K562 (cell line): ENCODE measurements around the gene CALY. TPM values are rescaled to one million over a fixed set of nuclear protein-coding genes. Genes with fewer than 3 reads are reported as not detected.

Experiments used
- ATAC-seq: fragments of 200-7000 bp; cut with Tn5 transposase; 3 replicates; pipeline ENCODE4 v1.9.1; 2020; ENCODE audit warnings: moderate library complexity
- BruUV-seq: library from RNA; stranded (reverse); fragments of 400-500 nt; replicated peaks from 2 replicates; lab custom pipeline; 2021; lab: Mats Ljungman, UMichigan
- CTCF ChIA-PET: fragments of 300-600 bp; formaldehyde crosslinking; extraction: SDS; loops from one replicate; lab custom pipeline; 2021; ENCODE audit warnings: low intra/inter-chr PET ratio; lab: Yijun Ruan, JAX
- POLR2A ChIA-PET: fragments of 300-600, 350-650 bp; sonication (Branson Sonifier 250); formaldehyde crosslinking; extraction: SDS; loops from one replicate; lab custom pipeline; 2021; ENCODE audit warnings: antibody characterized with exemption, inconsistent platforms; lab: Yijun Ruan, JAX
- DNase-seq, 4 experiments: peaks; one replicate each; pipeline versions ENCODE4 v3.0.0 to v3.0.0-alpha.2; 2011 to 2018; ENCODE audit warnings: low spot score in 3 of 4, mixed read lengths in 3 of 4; ENCODE audit errors: extremely low read depth in 1 of 4
- FAIRE-seq: peaks from 2 replicates; lab custom pipeline; 2011; peaks lifted over from hg19 to GRCh38; lab: Jason Lieb, UNC
- H2AFZ ChIP-seq: 2 replicates; pipeline ENCODE4 v1.6.0; 2011; ENCODE audit warnings: low read depth, low read length, control low read depth, inconsistent platforms
- H3K27ac ChIP-seq: fragments of 200-600 bp; 3 replicates; pipeline ENCODE4 v1.8.0; 2011; ENCODE audit warnings: low read depth, mild to moderate bottlenecking, control low read depth, inconsistent platforms, low read length, moderate library complexity, mixed read lengths; ENCODE audit errors: extremely low read depth
- H3K27me3 ChIP-seq, 2 experiments: fragments of 300-600 bp in 1 of 2; 2 replicates in 1 of 2; 3 replicates in 1 of 2; pipeline versions ENCODE4 v1.6.0 to v1.8.0; 2011; ENCODE audit warnings: inconsistent platforms in 2 of 2, low read length in 2 of 2, mild to moderate bottlenecking in 1 of 2, mixed read lengths in 1 of 2, moderate library complexity in 1 of 2; ENCODE audit not compliant: control insufficient read depth in 2 of 2, insufficient read depth in 2 of 2
- H3K36me3 ChIP-seq: fragments of 300-600 bp; 3 replicates; pipeline ENCODE4 v1.8.0; 2011; ENCODE audit warnings: mild to moderate bottlenecking, low read length, inconsistent platforms; ENCODE audit not compliant: control insufficient read depth, insufficient read depth
- H3K4me1 ChIP-seq, 2 experiments: fragments of 200-600 bp in 1 of 2; replicated peaks in 1 of 2; 2 replicates in 1 of 2; 3 replicates in 1 of 2; pipeline versions ENCODE4 v1.5.1 to v1.8.0; 2011; ENCODE audit warnings: inconsistent platforms in 2 of 2, low read length in 2 of 2, mild to moderate bottlenecking in 1 of 2, mixed read lengths in 1 of 2, moderate library complexity in 1 of 2; ENCODE audit not compliant: control insufficient read depth in 2 of 2, insufficient read depth in 2 of 2
- H3K4me2 ChIP-seq: 2 replicates; pipeline ENCODE4 v1.6.1; 2011; ENCODE audit warnings: low read length, control low read depth, inconsistent platforms, mixed read lengths; ENCODE audit not compliant: insufficient read depth
- H3K4me3 ChIP-seq: fragments of 200-600 bp; sonication (generic), shearing (Covaris generic); 2 replicates; pipeline ENCODE4 v1.5.1; 2016; ENCODE audit warnings: control low read depth, inconsistent platforms
- H3K79me2 ChIP-seq: fragments of 200-600 bp; 3 replicates; pipeline ENCODE4 v1.8.0; 2011; ENCODE audit warnings: low read length, inconsistent platforms; ENCODE audit not compliant: control insufficient read depth, insufficient read depth
- H3K9ac ChIP-seq, 2 experiments: 2 replicates each; pipeline versions ENCODE4 v1.6.0 to v1.6.1; 2011; ENCODE audit warnings: low read depth in 2 of 2, low read length in 2 of 2, control low read depth in 1 of 2, inconsistent platforms in 1 of 2, mild to moderate bottlenecking in 1 of 2, mixed read lengths in 1 of 2; ENCODE audit not compliant: insufficient read depth in 1 of 2
- H3K9me1 ChIP-seq: one replicate; pipeline ENCODE4 v1.6.0; 2011; ENCODE audit warnings: inconsistent platforms, mild to moderate bottlenecking, low read length, moderate library complexity; ENCODE audit not compliant: control insufficient read depth, insufficient read depth
- H3K9me3 ChIP-seq: replicated peaks from 2 replicates; pipeline ENCODE4 v1.5.1; 2011; ENCODE audit warnings: low read depth, low read length, inconsistent platforms; ENCODE audit not compliant: control insufficient read depth, insufficient read depth
- H4K20me1 ChIP-seq: replicated peaks from 2 replicates; pipeline ENCODE4 v1.6.1; 2011; ENCODE audit warnings: low read length, inconsistent platforms, mixed read lengths; ENCODE audit not compliant: control insufficient read depth, insufficient read depth
- ESRRB ChIP-seq: fragments of 250-450 bp; sonication (Bioruptor Pico); IDR thresholded peaks from 2 replicates; pipeline ENCODE4 v1.5.0; 2020; ENCODE audit warnings: mild to moderate bottlenecking, moderate library complexity, borderline replicate concordance
- GABPA ChIP-seq: fragments of 200-800 bp; sonication (Bioruptor generic); conservative IDR thresholded peaks from 2 replicates; pipeline ENCODE4 v1.6.1; 2016; ENCODE audit warnings: low read depth, missing genetic modification characterization, missing compliant biosample characterization
- HEY1 ChIP-seq: fragments of 250-450 bp; sonication (Bioruptor Pico); IDR thresholded peaks from 2 replicates; pipeline ENCODE4 v1.5.0; 2020; ENCODE audit warnings: mild to moderate bottlenecking, moderate library complexity, borderline replicate concordance
- IRF2 ChIP-seq: sonication (generic); formaldehyde crosslinking; IDR thresholded peaks from 2 replicates; pipeline ENCODE4 v1.8.1; 2022; ENCODE audit warnings: mild to moderate bottlenecking, missing genetic modification reagents
- TFAP4 ChIP-seq: sonication (generic); formaldehyde crosslinking; IDR thresholded peaks from 2 replicates; pipeline ENCODE4 v1.8.0; 2022; ENCODE audit warnings: missing genetic modification reagents, mild to moderate bottlenecking, moderate library complexity, borderline replicate concordance
- ZBTB7A ChIP-seq: IDR thresholded peaks from 2 replicates; pipeline ENCODE4 v1.6.1; 2011; ENCODE audit warnings: low read depth, mild to moderate bottlenecking, low read length, moderate library complexity, borderline replicate concordance; ENCODE audit not compliant: control insufficient read depth
- ZNF280A ChIP-seq: fragments of 450-650 bp; IDR thresholded peaks from 2 replicates; pipeline ENCODE4 v1.6.1; 2018; ENCODE audit warnings: mild to moderate bottlenecking, low read depth; ENCODE audit not compliant: partially characterized antibody
- WGBS: fragments of 100-300 bp; shearing (Covaris generic); methylation state at CpG from one replicate; pipeline ENCODE4 v1.1.6; 2016; ENCODE audit warnings: low coverage, mixed read lengths; ENCODE audit not compliant: insufficient coverage; ENCODE audit errors: missing lambda C conversion rate; 5-methylcytosine and 5-hydroxymethylcytosine counted together
- in situ Hi-C: fragments of 300-500 bp; cut with MboI; formaldehyde crosslinking; loops from 4 replicates; pipeline ENCODE4 v1.15.0; 2018; ENCODE audit warnings: inconsistent platforms, mixed read lengths
- intact Hi-C: fragments of 100-400 bp; cut with micrococcal nuclease; formaldehyde crosslinking; loops from 2 replicates; pipeline ENCODE4 v1.14.2; 2022
- polyA plus RNA-seq, 8 experiments: library from polyadenylated mRNA; depleted of rRNA in 4 of 8; stranded (reverse) in 5 of 8; unstranded in 3 of 8; fragments of >200 nt; fragmentation: Nextera tagmentation in 2 of 8; fragmentation: Illumina TruSeq in 1 of 8; extraction: Ambion mirVana in 2 of 8; extraction: Trizol in 1 of 8; gene quantifications; 2 replicates each; pipeline versions ENCODE4 v1.2.1 to v1.2.3, GENCODE V29; 2011 to 2014; ENCODE audit warnings: inconsistent platforms in 1 of 8, missing spikeins in 1 of 8
- total RNA-seq, 7 experiments: library from RNA; depleted of rRNA in 6 of 7; stranded (reverse); fragments of >200 nt in 6 of 7; fragmentation: Illumina TruSeq in 2 of 7; extraction: Trizol in 2 of 7; gene quantifications; 2 replicates each; pipeline versions ENCODE4 v1.2.1 to v1.2.3, GENCODE V29; 2011 to 2021; ENCODE audit warnings: low replicate concordance in 1 of 7

CALY gene
- total and polyA plus RNA-seq, 9 of the 15 experiments (the other 6 are each of a cell fraction or from before 2014, with no cell fraction given), result not detected

GRCh38 chr10:133377818-133378250 lies 41.1 kb upstream of the CALY start:
- intact Hi-C loops, result no loop called here
- Histone ChIP-seq H3K27ac (no peak overlapping the region), H3K36me3 (no peaks in the 10 kb centered on the region), H3K4me3 (peak overlapping the region; percentile 56), H2AFZ (peak overlapping the region; percentile 87), H3K4me2 (peak overlapping the region; percentile 86), H3K9me3 (no peaks in the 10 kb centered on the region), H3K79me2 (peaks cover 3% of the 10 kb centered on the region; the same call in 1 of the 3 replicates), H3K4me1 (peaks cover 7 to 41% of the 10 kb centered on the region in 2 experiments; a peak in 3 of 5 replicates), H3K9ac (peak overlapping the region in 1 of 2 experiments; percentile 92; a peak in 2 of 4 replicates), H3K27me3 (no peaks in the 10 kb centered on the region), H3K9me1 (no peaks in the 10 kb centered on the region), H4K20me1 (no peaks in the 10 kb centered on the region)
- ChIA-PET POLR2A (interaction anchor here (0.6 to 1.5 kb wide), 3 partner anchors 7 to 17 kb away, joined by 3 to 5 read pairs (median 3); no protein-coding TSS in a partner anchor), CTCF (no interaction called here)
- BruUV-seq, result no TSS peak
- 47% methylated on average over 5 of the region's 20 CpGs for WGBS
- in situ Hi-C loops, result no loop called here
- ATAC-seq (no peak), FAIRE-seq (no peak), DNase-seq (no peak)
- TF ChIP-seq ESRRB (CRISPR knock-in tag) (no peak), TFAP4 (CRISPR knock-in tag) (0 out of 2 replicates have a peak, but pooled peaks have one; percentile 10), ZBTB7A (peak; percentile 6; the same call in 1 of the 2 replicates), GABPA (tag) (0 out of 2 replicates have a peak, but pooled peaks have one; percentile 14), ZNF280A (no peak), HEY1 (CRISPR knock-in tag) (no peak), IRF2 (CRISPR knock-in tag) (no peak)
